ENCODE results near the gene CHMP5. TPM values are rescaled to one million over a fixed set of nuclear protein-coding genes. Genes with fewer than 3 reads are reported as not detected.

Gene CHMP5
- total RNA-seq, 1 experiment from 2014 or later: 47.6 TPM

DNA sequence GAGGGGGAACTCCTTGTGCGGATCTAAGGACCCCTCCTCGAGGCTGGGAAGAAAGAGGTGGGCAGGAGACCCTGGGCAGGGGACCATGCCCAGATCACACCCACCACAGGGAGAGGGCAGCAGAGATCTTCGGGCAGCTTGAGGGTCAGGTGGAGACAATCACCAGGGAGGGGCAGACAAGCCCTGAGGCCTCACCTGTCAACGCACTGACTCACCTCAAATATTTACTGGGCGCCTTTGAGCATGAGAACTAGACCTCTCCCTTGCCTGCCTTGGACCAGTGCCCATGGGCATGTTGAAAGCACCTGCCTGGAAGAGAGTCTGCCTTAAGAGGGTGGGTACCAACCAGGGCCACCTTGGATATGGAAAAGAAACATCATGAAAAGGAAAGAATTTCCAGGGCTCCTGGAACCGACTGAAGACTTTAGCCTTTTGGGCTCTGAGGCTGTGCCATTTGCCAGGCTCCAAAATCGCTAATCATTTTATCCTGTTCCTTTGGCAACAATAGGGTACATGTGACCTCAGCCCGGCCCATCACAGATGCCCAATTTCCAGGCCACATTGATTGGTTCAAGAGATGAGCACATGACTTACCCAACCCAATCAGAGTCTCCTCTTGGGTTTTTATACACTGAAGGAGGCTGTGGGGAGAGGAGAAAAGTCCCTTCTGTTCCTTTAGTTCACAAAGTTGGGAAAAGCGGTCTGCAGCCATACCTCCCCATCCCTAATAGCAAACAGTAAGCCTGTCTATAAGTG is 35.3 kb upstream of the CHMP5 start:
- H3K9me3 Mint-ChIP-seq: peaks cover 0 to 2% of the 10 kb centered on the region in 2 experiments; a peak in 1 of 5 replicates
- WGBS (ENCODE audit: extremely low coverage, insufficient read length, low lambda C conversion rate): no CpG with 5 or more reads among the region's 9 CpGs
- DNase-seq: peak; percentile 46

More for the DNA sequence above, 35.3 kb upstream of the CHMP5 start:
- no peak overlapping the region for H2BK120ac ChIP-seq (ENCODE audit: low read depth, low read length, poor library complexity, severe bottlenecking)
- H4K5ac ChIP-seq (ENCODE audit: insufficient read length, low read depth, low read length): no peak overlapping the region
- no peaks in the 10 kb centered on the region for H3K79me1 ChIP-seq (ENCODE audit: insufficient read depth, low read depth, low read length, poor library complexity, severe bottlenecking)
- H3K4me1 Mint-ChIP-seq: peaks cover 0 to 12% of the 10 kb centered on the region in 2 experiments; a peak in 3 of 4 replicates
- no peak overlapping the region for H3K56ac ChIP-seq (ENCODE audit: insufficient read length, low read depth, low read length)
- no peak overlapping the region for H3K27ac ChIP-seq (ENCODE audit: insufficient read length, low read depth, low read length)
- H3K4me3 Mint-ChIP-seq: no peak overlapping the region
- no peaks in the 10 kb centered on the region for H4K20me1 ChIP-seq (ENCODE audit: control insufficient read depth, insufficient read depth, insufficient read length)
- H3T11ph ChIP-seq (ENCODE audit: low read length): no peak overlapping the region
- H2AFZ ChIP-seq (ENCODE audit: low read length): no peak overlapping the region
- H3K4ac ChIP-seq (ENCODE audit: low read depth, low read length): no peak overlapping the region
- no peak overlapping the region for H2AK5ac ChIP-seq (ENCODE audit: insufficient read length, low read length)
- H3K27me3 ChIP-seq (ENCODE audit: insufficient read depth, low read length): no peaks in the 10 kb centered on the region
- H3K23me2 ChIP-seq (ENCODE audit: insufficient read length, low read depth, low read length, poor library complexity, severe bottlenecking): no peaks in the 10 kb centered on the region
- no peak overlapping the region for H3K9ac ChIP-seq (ENCODE audit: extremely low read depth, insufficient read length, low read length)
- no peak overlapping the region for H3K14ac ChIP-seq (ENCODE audit: insufficient read depth, low read length)
- no peak overlapping the region for H4K8ac ChIP-seq (replicated peaks; ENCODE audit: insufficient read length, low read depth, low read length)
- no peaks in the 10 kb centered on the region for H3K4me1 ChIP-seq (ENCODE audit: insufficient read depth, low read length)
- no peak overlapping the region for H2BK20ac ChIP-seq (ENCODE audit: low read depth, low read length, poor library complexity, severe bottlenecking)
- H3K4me2 ChIP-seq (ENCODE audit: insufficient read depth, insufficient read length, low read length): no peak overlapping the region
- peaks cover 12% of the 10 kb centered on the region for H3K27me3 Mint-ChIP-seq (ENCODE audit: low read depth)
- no peak overlapping the region for H3K18ac ChIP-seq (ENCODE audit: insufficient read length, low read depth, low read length)
- no peak overlapping the region for H3K27ac Mint-ChIP-seq
- TF ChIP-seq, protein P1, sequence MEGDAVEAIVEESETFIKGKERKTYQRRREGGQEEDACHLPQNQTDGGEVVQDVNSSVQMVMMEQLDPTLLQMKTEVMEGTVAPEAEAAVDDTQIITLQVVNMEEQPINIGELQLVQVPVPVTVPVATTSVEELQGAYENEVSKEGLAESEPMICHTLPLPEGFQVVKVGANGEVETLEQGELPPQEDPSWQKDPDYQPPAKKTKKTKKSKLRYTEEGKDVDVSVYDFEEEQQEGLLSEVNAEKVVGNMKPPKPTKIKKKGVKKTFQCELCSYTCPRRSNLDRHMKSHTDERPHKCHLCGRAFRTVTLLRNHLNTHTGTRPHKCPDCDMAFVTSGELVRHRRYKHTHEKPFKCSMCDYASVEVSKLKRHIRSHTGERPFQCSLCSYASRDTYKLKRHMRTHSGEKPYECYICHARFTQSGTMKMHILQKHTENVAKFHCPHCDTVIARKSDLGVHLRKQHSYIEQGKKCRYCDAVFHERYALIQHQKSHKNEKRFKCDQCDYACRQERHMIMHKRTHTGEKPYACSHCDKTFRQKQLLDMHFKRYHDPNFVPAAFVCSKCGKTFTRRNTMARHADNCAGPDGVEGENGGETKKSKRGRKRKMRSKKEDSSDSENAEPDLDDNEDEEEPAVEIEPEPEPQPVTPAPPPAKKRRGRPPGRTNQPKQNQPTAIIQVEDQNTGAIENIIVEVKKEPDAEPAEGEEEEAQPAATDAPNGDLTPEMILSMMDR (conservative IDR thresholded peaks at IDR 0.05): peak; percentile 37; the same call in 2 of the 3 replicates
- no peaks in the 10 kb centered on the region for H3K9me3 ChIP-seq (ENCODE audit: control insufficient read depth, low read depth, low read length)
- H3K36me3 Mint-ChIP-seq (ENCODE audit: insufficient read depth in 1 of 3, low read depth in 3 of 3): no peaks in the 10 kb centered on the region
- H3K79me2 ChIP-seq (ENCODE audit: insufficient read depth, low read length): no peaks in the 10 kb centered on the region
- no peak overlapping the region for H3K23ac ChIP-seq (ENCODE audit: insufficient read length, low read depth, low read length)
- H2BK5ac ChIP-seq (ENCODE audit: insufficient read length, low read length): no peak overlapping the region
- H4K91ac ChIP-seq (ENCODE audit: insufficient read length, low read depth, low read length): no peak overlapping the region
- no peak overlapping the region for H2BK15ac ChIP-seq (ENCODE audit: low read depth, low read length)
- no peak overlapping the region for H2BK12ac ChIP-seq (ENCODE audit: insufficient read length, low read depth, low read length)

Data from H9 (cell line).